ENCODE results near the gene VIL1.
A peak's percentile ranks its signal among the peaks of the same experiment; 100 is the strongest.

Gene VIL1

GRCh38 chr2:218444692-218445357, 25.9 kb downstream of the VIL1 start:
- no peak for DNase-seq (ENCODE audit: low spot score)

DNA sequence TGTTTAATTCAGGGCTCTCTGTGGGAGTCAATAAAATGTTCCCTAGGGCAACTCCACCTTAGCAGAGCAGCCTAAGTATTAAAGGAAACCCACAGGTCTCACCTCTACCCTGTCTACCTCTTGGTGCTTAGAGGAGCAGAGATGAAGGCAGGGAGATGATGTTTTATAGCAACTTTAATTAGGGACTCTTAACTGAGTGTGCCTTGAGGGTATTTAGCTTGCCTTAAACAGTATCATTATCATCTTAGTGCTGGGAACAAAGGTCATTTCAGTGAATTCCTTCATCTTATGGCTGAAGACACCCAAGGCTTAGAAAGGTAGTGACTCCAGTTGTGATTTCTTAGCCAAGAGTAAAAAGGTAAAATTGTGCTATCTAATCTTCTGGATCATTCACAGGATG, 26.7 kb downstream of the VIL1 start:
- no peak for DNase-seq (ENCODE audit: low spot score)

DNA sequence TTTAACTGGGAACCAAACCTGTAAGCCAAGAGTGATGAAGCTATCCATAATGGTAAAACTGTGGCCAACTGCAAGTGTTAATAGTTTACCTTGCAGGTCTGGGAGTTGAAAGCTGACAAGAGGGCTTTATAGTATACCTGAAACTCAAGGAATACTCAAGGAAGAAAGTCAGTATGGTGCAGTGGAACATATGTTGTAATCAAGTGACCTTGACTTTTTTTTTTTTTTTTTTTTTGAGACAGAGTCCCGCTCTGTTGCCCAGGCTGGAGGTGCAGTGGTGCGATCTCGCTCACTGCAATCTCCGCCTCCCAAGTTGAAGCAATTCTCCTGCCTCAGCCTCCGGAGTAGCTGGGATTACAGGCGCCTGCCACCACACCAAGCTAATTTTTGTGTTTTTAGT, 27.6 kb downstream of the VIL1 start:
- DNase-seq (ENCODE audit: low spot score), result no peak

DNA sequence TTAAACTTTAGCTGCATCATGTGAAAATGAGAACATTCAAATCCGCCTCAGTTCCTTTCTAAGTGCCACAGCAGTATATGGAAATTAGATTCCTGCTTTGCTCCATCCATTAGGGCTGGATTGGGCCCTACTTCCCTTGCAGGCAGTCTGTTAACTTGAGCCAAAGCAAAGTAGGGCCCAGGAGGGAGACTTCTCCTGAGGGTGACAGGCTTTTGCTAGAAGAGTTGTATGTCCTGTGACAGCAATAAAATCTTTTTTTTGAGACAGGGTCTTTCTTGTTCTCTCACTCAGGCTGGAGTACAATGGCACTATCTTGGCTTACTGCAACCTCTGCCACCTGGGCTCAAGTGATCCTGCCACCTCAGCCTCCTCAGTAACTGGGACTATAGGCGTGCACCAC, 28.1 kb downstream of the VIL1 start:
- DNase-seq (ENCODE audit: low spot score), result no peak

GRCh38 chr2:218448934-218449333, 30.0 kb downstream of the VIL1 start:
- peak; percentile 51 for DNase-seq (ENCODE audit: low spot score)

GRCh38 chr2:218452079-218452478, 33.2 kb downstream of the VIL1 start:
- DNase-seq (ENCODE audit: low spot score), result no peak

- no peak for DNase-seq (ENCODE audit: low spot score)
Measured at GRCh38 chr2:218456849-218457248, 37.9 kb downstream of the VIL1 start.

- DNase-seq (ENCODE audit: low spot score), result no peak
Measured at GRCh38 chr2:218458598-218458997, 39.7 kb downstream of the VIL1 start.

- DNase-seq (ENCODE audit: low spot score), result peak; percentile 25
Measured at GRCh38 chr2:218465987-218466633, 47.2 kb downstream of the VIL1 start.

- DNase-seq (ENCODE audit: low spot score), result no peak
Measured at GRCh38 chr2:218470448-218470847, 51.5 kb downstream of the VIL1 start.

DNA sequence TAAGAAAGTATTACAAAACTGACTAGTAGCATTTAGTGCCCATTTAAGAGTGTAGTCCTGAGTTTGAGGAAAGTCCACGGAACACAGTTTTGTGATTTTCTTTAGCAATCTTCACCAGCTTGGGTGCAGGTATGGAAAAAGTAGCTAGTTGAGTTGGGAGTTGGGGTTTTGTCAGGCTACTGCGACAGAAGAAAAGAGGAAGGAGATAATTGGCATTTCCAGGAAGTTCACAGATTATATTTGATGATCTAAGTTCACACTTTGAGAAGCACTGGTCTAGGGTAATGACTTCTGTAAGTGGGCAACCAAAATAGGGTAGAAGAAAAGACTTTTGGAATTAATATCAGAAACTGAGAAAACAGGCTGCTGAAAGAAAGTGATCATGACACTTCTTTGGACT, 52.1 kb downstream of the VIL1 start:
- no peak for DNase-seq (ENCODE audit: low spot score)

DNA sequence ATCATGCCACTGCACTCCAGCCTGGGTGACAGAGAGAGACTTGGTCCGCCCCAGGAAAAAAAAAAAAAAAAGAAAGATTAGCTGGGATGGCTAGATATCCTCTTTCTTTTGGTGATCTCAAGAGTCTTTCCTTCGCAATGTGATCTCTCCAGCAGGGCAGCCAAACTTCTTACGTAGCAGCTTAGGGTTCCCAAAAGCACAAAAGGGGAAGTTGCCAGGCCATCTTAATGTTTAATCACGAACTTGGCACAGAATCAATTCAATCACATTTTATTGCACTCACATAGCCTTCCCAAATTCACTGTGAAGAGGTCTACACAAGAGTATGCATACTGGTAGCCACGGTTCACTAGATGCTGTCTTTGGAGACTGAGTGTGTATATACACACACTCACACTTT, 53.1 kb downstream of the VIL1 start:
- no peak for DNase-seq (ENCODE audit: low spot score)

DNA sequence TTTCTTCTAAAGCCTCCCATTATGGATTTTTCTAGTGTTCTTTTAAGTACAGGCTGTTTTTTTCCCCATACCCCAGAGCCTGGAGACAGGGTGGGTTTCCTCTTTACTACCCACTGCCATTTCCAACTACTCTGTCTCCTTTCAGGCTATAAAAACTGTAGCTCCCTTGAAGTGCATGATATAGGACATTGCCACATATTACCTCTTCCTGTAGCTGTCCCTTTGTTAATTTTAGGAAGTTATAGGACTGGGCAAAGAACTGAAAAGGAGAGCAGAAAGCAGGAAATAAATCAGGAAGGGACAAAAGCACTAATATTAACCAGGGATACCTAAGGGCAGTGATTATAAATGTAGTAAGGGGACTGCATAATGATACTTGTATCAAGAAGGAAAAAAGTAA, 54.1 kb downstream of the VIL1 start:
- DNase-seq (ENCODE audit: low spot score), result no peak

GRCh38 chr2:218474527-218474926, 55.6 kb downstream of the VIL1 start:
- DNase-seq (ENCODE audit: low spot score), result no peak

GRCh38 chr2:218476676-218477075, 57.8 kb downstream of the VIL1 start:
- DNase-seq (ENCODE audit: low spot score), result no peak

DNA sequence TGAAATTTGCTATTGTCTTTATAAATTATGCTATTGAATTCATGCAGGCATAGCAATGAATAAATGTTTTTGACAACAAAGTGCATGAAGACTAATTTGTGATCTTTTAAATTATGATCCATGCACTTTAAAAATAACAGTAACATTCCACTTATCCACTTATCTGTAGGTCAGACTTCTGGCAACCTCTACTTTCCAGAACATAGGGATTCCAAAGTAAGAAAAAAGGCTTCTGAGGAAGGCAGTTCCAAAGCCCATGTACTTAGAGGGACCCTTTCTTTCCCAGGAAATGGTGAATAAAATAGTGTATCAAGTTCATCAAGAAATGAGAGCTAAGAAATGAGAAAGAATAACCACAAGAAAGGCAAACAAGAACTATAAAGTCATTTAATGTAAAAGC, 58.3 kb downstream of the VIL1 start:
- DNase-seq (ENCODE audit: low spot score), result no peak

GRCh38 chr2:218478544-218478943, 59.6 kb downstream of the VIL1 start:
- peak; percentile 47 for DNase-seq (ENCODE audit: low spot score)

GRCh38 chr2:218479595-218479994, 60.7 kb downstream of the VIL1 start:
- DNase-seq (ENCODE audit: low spot score), result no peak

GRCh38 chr2:218482651-218483050, 63.7 kb downstream of the VIL1 start:
- no peak for DNase-seq (ENCODE audit: low spot score)

DNA sequence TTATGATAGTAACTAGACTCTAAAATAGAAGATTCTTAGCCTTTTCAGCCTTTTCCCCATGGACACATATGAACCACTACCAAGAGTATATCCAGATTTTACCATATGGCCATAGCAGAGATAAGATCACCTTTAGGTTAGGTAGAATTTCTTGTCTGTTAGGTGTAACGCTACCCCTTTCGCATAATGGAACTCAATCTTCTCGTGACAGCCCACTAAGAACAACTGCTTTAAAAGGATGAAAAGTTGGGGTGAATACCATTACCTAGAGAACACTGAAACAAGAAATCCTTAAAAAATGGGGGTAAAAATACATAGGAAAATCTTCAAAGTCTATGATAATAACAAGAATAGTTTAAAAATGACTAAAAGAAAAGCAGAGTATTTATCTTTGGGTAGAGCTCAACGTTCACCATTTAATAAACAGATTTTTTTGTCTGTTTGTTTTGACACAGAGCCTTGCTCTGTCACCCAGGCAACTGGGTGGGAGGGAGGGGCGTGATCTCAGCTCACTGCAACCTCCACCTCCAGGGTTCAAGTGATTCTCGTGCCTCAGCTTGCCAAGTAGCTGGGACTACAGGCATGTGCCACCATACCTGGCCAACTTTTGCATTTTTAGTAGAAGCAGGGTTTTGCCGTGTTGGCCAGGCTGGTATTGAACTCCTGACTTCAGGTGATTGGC, 67.2 kb downstream of the VIL1 start:
- no peak for DNase-seq (ENCODE audit: low spot score)

DNA sequence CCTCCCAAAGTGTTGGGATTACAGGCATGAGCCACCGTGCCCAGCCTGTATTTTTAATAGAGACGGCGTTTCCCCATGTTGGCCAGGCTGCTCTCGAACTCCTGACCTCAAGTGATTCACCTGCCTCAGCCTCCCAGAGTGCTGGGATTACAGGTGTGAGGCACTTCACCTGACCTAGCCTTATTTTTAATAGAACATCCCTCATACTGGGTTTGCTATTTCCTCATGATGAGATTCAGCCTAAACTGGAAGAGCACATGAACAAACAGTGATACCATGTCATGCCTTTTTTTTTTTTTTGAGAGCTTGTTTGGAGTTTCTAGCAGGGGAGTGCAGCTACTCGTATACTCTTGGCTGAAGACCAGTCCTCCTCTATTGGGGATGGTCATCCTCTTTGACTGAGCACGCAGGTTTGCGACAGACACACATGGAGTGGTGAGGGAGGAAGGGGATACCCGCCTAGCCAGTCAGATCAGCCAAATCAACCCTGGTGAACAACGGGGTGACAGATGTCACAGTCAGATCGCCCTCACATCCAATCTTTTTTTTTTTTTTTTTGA, 81.7 kb downstream of the VIL1 start:
- DNase-seq (ENCODE audit: low spot score), result no peak

- peak; percentile 13 for DNase-seq (ENCODE audit: low spot score)
Measured at GRCh38 chr2:218501665-218502064, 82.7 kb downstream of the VIL1 start.

Measured in kidney tubule cell (primary cell).